ENCODE measurements around the gene BLCAP. TPM values are rescaled to one million over a fixed set of nuclear protein-coding genes. Genes with fewer than 3 reads are reported as not detected.
"Not testable (repeated sequence)": the region's sequence is repeated elsewhere in the genome, so short reads cannot be mapped to it uniquely, and the experiment has no call there.

Gene BLCAP
- total RNA-seq, 2 donors from 2014 or later = 98.9 to 104 TPM

DNA sequence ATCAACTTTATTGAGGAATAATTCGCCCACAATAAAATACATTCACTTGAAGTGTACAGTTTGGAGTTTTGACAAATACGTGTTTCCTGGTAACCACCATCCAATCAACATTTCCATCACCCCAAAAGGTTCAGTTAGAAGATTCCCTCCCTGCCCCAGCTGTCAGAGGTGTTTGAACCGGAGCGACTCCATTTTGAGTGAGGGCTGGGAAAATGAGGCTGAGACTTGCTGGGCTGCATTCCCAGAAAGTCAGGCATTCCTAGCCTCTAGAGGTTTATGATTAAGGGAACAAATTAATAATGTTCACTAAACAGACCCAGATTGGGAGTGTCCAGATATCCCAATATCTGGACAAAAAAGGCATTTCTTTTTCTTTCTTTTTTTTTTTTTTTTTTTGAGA lies 33.0 kb upstream of the BLCAP start:
- DNase-seq (no peak), ATAC-seq (no peak)
- intact Hi-C loops (cut with DNase I, micrococcal nuclease) = no loop called here

DNA sequence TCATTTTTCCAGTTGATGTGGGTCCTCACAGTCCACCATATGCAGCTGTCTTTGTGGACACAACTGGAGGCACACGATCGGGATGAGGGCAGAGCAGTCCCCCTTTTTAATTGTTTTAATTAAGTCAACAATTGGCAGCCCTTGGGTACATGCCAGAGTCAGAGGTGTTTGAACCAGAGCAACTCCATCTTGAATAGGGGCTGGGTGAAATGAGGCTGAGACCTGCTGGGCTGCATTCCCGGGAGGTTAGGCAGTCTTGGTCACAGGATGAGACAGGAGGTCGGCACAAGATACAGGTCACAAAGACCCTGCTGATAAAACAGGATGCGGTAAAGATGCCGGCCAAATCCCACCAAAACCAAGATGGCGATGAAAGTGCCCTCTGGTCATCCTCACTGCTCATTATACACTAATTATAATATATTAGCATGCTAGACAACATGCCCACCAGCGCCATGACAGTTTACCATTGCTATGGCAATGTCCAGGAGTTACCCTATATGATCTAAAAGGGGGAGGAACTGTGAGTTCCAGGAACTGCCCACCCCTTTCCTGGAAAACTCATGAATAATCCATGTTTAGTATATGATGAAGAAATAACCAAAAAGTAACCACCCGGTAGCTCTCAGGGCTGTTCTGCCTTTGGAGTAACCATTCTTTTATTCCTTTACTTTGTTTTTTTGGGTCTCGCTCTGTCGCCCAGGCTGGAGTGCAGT lies 31.8 kb upstream of the BLCAP start:
- DNase-seq (no peak), ATAC-seq (no peak)
- intact Hi-C loops (cut with DNase I, micrococcal nuclease) = no loop called here

DNA sequence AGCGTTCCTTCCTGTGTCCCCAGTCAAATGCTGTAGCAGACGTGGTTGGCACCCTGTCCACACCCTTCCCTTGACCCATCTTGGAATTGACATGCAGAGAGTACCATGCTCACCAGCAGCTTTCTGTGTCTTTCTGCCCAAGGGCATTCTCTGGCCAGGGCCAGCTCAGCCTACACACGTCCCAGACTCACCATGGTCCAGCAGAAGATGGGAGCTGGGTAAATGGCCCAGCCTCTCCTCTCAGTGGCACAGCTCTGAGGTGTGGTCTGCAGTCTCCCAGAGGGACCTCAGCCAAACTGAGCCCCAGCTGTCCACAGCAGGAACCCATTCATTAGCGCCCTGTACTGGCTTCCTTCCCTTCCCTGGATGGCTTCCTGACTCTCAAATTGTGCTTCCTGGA lies 31.1 kb upstream of the BLCAP start:
- DNase-seq (no peak), ATAC-seq (no peak)
- intact Hi-C loops (cut with DNase I, micrococcal nuclease) = no loop called here

DNA sequence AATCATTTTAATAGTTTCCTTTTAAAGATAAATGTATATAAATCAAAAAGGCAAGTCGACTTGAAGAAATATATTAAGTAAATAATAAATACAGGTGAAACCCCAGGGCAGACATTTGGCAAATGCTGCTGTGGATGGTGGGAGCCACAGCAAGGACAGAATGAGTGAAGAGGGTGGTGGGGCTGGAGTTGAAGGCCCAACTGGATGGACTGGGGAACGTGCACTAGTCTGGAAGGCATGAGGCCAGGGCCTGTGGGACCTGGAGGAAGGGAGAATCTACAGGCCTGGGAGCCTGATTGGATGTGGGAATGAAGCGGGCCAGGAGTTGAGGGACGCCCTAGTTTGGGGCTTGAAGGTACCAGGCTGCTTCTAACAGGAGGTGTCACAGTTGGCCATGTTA lies 30.6 kb upstream of the BLCAP start:
- intact Hi-C loops (cut with DNase I, micrococcal nuclease) = no loop called here
- DNase-seq (no peak), ATAC-seq (no peak)

DNA sequence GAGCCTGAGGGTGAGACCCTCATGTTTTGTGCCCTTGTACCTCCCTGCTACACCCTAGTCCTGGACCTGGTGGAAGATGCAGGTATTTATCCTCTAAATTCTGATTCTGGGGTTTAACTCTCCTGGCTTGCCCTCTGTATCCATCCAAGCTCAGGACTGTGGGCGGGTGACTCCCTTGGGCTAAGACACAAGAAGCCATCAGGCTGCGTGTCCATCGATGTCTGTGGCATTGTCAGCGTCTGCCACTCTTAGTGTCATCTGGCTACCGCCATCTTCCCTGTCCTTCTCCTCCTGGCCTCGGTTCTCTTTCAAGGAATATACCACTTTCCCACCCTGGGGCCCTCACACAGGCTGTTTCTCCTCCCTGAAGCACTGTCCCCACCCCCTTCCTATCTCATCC lies 28.9 kb upstream of the BLCAP start:
- DNase-seq = no peak
- intact Hi-C loops (cut with DNase I, micrococcal nuclease) = no loop called here
- no peak for ATAC-seq

DNA sequence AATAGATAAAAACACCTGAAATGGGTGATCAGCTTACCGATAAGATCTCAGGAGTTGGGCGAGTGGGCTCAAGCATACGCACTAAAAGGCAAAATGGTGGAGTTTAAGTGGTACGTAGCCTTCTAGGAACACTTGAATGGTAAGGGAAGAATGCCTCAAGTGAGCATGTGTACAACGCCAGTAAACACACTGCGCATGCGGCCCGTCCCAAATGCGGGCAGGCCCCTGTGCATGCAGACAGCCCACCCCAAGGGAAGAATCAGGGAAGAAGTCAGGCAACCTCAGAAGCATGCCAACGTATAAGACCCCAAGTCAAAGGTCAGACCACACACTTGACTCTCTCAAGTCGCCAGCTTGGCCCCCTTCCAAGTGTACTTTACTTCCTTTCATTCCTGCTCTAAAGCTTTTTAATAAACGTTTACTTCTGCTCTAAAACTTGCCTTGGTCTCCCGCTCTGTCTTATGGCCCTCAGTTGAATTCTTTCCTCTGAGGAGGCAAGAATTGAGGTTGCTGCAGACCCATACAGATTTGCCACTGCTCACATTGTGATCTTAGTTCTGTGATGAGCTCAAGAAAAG lies 27.1 kb upstream of the BLCAP start:
- DNase-seq; ATAC-seq; intact Hi-C loops (cut with DNase I, micrococcal nuclease): not testable (repeated sequence)

DNA sequence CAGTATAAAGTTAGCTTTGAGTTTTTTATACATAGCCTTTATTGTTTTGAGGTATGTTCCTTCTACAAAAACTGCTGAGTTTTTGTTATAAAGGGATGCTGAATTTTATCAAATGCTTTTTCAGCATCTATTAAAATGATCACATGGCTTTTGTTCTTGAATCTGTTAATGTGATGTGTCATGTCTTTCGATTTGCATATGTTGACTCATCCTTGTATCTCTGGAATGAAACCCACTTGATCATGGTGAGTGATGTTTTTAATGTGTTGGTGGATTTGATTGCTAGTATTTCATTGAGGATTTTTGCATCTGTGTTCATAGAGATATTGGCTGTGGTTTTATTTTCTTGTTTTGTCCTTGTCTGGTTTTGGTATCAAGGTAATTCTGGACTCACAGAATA lies 24.7 kb upstream of the BLCAP start:
- intact Hi-C loops (cut with DNase I, micrococcal nuclease) = no loop called here
- ATAC-seq (no peak), DNase-seq (no peak)

DNA sequence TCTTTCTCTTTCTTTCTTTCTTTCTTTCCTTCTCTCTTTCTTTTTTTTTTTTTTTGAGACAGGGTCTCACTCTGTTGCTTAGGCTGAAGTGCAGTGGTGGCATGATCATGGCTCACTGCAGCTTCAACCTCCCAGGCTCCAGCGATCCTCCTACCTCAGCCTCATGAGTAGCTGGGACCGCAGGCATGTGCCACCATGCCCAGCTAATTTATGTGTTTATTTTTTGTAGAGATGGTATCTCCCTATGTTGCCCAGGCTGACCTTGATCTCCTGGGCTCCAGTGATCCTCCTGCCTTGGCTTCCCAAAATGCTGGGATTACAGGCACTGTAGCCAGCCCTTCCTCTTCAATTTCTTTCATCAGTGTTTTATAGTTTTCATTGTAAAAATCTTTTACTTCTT lies 24.0 kb upstream of the BLCAP start:
- intact Hi-C loops (cut with DNase I, micrococcal nuclease); DNase-seq; ATAC-seq: not testable (repeated sequence)

DNA sequence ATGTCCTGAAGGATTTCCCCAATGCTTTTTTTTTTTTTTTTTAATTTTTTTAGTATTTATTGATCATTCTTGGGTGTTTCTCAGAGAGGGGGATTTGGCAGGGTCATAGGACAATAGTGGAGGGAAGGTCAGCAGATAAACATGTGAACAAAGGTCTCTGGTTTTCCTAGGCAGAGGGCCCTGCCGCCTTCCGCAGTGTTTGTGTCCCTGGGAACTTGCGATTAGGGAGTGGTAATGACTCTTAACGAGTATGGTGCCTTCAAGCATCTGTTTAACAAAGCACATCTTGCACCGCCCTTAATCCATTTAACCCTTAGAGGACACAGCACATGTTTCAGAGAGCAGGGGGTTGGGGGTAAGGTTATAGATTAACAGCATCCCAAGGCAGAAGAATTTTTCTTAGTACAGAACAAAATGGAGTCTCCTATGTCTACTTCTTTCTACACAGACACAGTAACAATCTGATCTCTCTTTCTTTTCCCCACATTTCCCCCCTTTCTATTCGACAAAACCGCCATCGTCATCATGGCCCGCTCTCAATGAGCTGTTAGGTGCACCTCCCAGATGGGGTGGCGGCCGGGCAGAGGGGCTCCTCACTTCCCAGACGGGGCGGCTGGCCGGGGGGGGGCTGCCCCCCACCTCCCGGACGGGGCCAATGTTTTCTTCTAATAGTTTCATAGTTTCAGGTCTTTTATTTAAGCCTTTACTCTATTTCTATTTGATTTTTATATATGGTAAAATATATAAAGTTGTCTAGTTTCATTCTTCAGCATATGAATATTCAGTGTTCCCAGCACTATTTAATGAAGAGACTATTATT lies 22.6 kb upstream of the BLCAP start:
- intact Hi-C loops (cut with DNase I, micrococcal nuclease); DNase-seq; ATAC-seq: not testable (repeated sequence)

DNA sequence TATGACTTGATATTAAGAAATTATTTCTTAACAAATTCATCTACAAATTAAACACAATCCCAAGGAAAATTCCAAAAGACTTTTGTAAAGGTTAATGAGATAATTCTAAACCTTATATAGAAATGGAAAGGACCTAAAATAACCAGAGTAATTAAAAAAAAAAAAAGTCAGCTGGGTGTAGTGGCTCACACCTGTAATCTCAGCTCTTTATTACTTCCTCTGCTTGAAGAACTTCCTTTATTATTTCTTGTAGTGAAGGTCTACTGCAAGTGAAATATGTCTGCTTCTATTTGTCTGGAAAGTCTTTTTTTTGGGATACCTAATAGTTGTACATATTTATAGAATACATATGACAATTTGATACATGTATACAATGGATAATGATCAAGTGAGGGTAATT lies 20.2 kb upstream of the BLCAP start:
- peak; percentile 82 for ATAC-seq
- no peak for DNase-seq
- intact Hi-C loops (cut with DNase I, micrococcal nuclease) = no loop called here

DNA sequence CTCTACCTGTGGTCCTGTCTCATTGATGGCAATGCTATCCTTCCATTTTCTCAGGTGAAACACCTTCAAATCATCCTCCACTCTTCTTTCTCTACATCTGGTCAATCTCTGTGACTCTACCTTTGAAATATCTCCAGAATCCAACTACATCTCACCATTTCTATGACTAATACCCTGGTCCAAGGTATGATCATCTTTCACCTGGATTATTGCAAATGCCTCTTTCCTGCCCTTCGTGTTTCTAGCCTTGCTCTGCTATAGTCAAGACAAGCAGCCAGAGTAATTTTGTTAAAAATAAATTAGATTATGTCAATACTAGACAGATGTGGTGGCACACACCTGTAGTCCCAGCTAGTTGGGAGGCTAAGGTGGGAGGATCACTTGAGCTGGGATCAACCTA lies 17.8 kb upstream of the BLCAP start:
- intact Hi-C loops (cut with DNase I, micrococcal nuclease) = no loop called here
- ATAC-seq (no peak), DNase-seq (no peak)

DNA sequence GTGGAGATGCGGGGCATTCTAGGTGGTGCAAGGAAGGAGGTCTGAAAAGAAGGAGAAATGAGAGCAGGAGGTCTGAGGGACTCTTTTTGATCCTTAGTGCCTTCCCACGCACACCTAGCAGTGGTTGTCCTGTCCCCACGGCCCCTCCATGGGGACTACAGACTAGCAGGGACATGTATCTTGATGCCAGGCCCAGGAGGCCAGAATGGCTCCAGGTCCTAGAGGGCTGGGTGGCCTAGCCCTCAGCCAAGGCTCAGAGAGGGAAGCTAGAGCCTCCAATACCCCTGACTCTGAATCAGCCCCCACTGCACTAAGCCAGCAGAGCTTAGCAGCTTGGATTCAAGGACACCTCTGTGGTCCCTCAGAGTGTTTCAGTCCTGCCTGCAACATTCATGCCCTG lies 16.7 kb upstream of the BLCAP start:
- no peak for ATAC-seq

DNA sequence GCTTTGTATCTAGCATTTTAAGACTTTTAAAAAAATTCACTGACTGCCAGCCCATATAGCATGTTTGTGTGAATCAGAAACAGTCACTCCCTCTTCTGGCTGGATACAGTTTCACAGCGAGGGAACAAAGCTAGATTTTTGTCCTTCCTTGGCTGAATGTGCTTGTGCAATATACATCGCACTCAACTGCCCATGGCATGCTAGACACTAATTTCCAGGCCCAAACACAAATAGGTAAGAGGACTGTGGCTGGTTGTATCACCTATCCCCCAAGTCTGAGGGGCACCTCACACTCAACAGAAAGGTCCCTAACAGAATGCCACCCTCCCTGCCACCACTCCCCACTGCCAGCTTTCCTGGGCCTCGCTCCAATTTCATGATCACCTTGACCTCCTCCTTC lies 16.2 kb upstream of the BLCAP start:
- ATAC-seq = peak; percentile 22
- DNase-seq = no peak
- intact Hi-C loops (cut with DNase I, micrococcal nuclease) = no loop called here

More for the DNA sequence above, 16.7 kb upstream of the BLCAP start:
- no peak for DNase-seq
- intact Hi-C loops (cut with DNase I, micrococcal nuclease) = no loop called here

DNA sequence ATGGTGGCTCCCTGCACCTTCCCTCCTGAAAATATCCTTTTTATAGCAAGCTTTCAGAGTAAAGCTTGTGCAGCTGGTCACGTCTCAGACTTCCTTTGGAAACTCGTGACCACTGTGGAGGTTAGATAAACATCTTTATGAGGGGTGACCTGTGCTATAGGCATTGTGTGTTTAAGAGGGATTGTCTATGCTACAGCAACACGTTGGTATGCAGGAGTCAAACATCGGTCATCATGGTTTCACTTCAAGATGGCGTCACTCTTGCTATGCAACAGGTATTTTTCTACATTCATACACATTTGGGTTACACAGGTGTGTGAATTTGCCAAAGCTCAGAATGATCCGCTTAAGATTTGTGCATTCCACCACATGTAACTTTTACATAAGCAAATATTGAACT lies 14.6 kb upstream of the BLCAP start:
- peak; percentile 32 to 52 for DNase-seq
- intact Hi-C loops (cut with DNase I, micrococcal nuclease) = no loop called here
- ATAC-seq = peak; percentile 76

DNA sequence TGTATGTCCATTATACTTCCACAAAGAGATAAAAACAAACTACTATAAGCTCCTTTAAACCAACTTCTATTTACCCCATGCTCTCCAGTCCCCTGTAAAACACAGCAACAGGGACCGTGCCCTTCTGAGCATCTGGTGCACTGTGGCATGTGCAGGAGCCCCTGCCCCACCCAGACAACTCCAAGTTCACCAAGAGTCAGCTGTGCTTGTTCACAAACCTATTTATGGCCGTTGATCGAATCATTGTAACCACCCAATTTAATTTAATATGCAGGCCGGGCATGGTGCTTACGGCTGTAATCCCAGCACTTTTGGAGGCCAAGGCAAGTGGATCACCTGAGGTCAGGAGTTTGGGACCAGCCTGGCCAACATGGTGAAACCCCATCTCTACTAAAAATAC lies 13.7 kb upstream of the BLCAP start:
- no peak for DNase-seq
- intact Hi-C loops (cut with DNase I, micrococcal nuclease) = no loop called here
- peak; percentile 17 for ATAC-seq

DNA sequence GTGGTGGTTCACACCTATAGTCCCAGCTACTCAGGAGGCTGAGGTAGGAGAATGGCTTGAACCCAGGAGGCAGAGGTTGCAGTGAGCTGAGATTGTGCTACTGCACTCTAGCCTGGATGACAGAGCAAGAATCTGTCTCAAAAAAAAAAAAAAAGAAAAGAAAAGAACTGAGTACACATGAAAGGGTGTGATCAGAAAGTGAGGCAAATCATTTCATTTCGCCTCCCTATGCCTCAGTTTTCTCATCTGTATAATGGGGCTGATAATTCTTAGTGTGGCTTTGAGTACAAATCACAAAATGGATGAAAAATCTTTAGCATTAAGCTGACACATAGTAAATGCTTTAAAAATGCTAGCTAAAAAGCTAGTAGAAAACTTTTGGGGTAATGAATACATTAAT lies 13.2 kb upstream of the BLCAP start:
- ATAC-seq; intact Hi-C loops (cut with DNase I, micrococcal nuclease): not testable (repeated sequence)

DNA sequence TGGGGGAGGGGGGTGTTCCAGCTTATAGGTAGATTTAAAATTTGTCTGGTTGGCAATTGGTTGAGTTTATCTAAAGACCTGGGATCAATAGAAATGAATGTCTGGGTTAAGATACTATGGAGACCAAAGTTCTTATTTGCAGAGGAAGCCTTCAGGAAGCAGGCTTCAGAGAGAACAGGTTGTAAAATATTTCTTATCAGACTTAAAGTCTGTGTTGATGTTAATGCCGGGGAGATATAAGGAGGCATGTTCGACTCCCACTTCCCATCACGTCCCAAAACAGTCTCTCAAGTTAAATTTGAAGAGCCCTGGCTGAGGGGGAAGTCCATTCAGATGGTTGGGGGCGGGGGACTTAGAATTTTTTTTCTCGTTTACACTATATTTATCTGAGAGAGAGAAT lies 12.3 kb upstream of the BLCAP start:
- intact Hi-C loops (cut with DNase I, micrococcal nuclease) = no loop called here
- peak; percentile 46 for ATAC-seq
- no peak for DNase-seq

More for the DNA sequence above, 13.2 kb upstream of the BLCAP start:
- not testable (repeated sequence) for DNase-seq

DNA sequence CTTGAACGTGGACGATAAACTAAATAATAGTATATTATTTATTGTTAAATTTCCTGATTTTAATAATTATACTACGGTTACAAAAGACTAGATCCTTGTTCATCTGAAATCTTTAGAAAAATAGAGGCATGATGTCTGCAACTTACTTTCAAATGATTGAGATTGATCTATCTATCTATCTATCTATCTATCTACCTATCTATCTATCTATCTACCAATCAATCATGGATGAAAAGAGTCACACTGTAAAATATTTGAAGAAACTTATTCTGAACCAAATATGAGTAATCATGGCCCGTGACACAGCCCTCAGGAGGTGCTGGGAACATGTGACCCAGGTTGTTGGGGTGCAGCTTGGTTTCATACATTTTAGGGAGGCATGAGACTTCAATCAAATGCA lies 11.7 kb upstream of the BLCAP start:
- DNase-seq (no peak), ATAC-seq (no peak)
- intact Hi-C loops (cut with DNase I, micrococcal nuclease) = no loop called here

DNA sequence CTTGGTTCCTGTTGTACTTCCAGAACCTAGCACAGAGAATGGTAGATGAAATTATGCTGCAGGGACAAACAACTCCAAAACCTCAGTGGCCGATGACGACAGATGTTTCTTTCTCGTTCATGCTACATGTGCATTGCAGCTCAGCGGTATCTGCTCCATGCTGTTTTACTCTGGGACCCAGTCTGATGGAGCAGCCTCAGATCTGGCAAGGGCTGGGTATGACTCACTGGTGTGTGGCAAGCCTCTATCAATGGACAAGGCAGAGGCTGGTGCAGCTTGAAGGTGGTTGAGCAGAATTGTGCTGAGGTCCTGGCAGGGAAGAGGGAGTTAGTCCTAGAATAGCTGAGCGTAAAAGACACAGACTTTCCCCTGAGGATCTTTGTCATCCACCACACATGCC lies 10.3 kb upstream of the BLCAP start:
- ATAC-seq = no peak

DNA sequence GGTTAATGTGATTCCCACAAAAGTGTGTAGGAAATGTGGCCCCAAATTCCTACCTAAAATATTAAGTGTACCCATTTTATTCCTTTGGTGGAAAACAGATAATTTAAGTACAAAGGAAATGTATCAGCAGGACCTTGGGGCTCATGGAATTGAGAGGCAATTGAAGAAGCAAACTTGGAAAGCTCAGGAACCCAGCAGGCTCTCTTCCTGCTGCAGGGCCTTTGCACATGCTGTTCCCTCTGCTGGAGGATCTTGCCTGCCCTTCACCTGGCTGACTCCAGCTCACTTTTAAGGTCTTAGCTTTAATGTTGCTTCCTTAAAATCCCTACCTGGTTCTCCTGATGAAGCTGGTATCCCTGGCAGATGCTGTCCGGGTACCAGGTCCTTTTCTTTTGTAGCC lies 9.8 kb upstream of the BLCAP start:
- no peak for ATAC-seq
- DNase-seq = no peak
- intact Hi-C loops (cut with DNase I, micrococcal nuclease) = no loop called here

More for the DNA sequence above, 10.3 kb upstream of the BLCAP start:
- intact Hi-C loops (cut with DNase I, micrococcal nuclease) = no loop called here
- DNase-seq = no peak

Data from left colon (tissue), 2 donors.